Measurements from ENCODE around the gene PI4K2B. TPM values are rescaled to one million over a fixed set of nuclear protein-coding genes. Genes with fewer than 3 reads are reported as not detected.

Gene PI4K2B
- total and polyA plus RNA-seq, 2 of the 8 experiments (the other 6 are each of a cell fraction or from before 2014, with no cell fraction given) = 3.0 to 16.2 TPM

DNA sequence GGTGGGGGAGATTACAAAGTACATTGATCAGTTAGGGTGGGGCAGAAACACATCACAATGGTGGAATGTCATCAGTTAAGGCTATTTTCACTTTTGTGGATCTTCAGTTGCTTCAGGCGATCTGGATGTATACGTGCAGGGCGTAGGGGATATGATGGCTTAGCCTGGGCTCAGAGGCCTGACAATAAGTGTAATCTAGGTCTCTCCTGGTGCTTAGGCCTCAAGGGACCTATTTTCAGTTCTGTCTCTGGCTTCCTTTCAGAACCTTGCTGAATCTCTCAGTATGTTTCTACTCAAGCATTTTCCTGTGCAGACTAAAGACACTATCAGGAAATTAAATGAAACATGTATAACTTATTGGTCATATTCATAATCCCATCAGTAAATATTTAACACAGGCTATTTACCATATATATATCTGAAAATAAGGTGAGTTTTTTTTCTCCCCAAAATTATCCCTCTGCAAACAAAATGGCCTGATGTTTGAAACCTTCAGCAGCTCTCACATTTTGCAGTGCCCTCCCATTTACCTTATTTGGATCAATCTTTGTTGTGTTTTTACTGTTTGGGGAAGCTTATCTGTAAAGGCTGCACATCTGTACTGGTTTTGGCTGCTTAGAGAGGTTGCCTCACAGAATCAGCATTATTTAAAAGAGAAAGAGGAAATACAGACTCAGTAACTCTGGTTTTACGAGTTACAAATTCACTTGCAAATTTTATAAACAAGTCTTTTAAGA is 76.4 kb downstream of the PI4K2B start:
- H4K8ac ChIP-seq (ENCODE audit: extremely low read depth, insufficient read depth, low read length) = no peak overlapping the region
- peaks cover 1% of the 10 kb centered on the region; the same call in 1 of the 2 replicates for H3K23me2 ChIP-seq (ENCODE audit: low read depth, low read length)
- no peak overlapping the region for H2BK12ac ChIP-seq (ENCODE audit: low read depth, low read length)
- H3K9me3 ChIP-seq (ENCODE audit: insufficient read depth in 2 of 2, low read depth in 1 of 2, low read length in 1 of 2) = no peaks in the 10 kb centered on the region
- ChIA-PET POLR2A (ENCODE audit: partially characterized antibody) (no interaction called here), CTCF (ENCODE audit: partially characterized antibody) (interaction anchor here (0.6 to 3.6 kb wide), 5 partner anchors 11 to 357 kb away, joined by 3 to 20 read pairs (median 4); no protein-coding TSS in a partner anchor)
- no peak overlapping the region for H3K23ac ChIP-seq (ENCODE audit: insufficient read length)
- no peak overlapping the region for H3K56ac ChIP-seq (replicated peaks; ENCODE audit: insufficient read length, low read depth, low read length)
- no peak for TF ChIP-seq MAX (IDR thresholded peaks at IDR 0.05)
- TF ChIP-seq KDM5A (IDR thresholded peaks at IDR 0.05; ENCODE audit: low read length) = no peak
- TF ChIP-seq NANOG (IDR thresholded peaks at IDR 0.05; ENCODE audit: insufficient read depth, low read depth, low read length, poor library complexity, severe bottlenecking) = no peak
- TF ChIP-seq, protein P1, sequence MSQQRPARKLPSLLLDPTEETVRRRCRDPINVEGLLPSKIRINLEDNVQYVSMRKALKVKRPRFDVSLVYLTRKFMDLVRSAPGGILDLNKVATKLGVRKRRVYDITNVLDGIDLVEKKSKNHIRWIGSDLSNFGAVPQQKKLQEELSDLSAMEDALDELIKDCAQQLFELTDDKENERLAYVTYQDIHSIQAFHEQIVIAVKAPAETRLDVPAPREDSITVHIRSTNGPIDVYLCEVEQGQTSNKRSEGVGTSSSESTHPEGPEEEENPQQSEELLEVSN (IDR thresholded peaks at IDR 0.05) = no peak
- no peaks in the 10 kb centered on the region for H3K79me1 ChIP-seq (ENCODE audit: low read depth, low read length)
- H3K18ac ChIP-seq (ENCODE audit: extremely low read depth, low read length) = no peak overlapping the region
- WGBS, 2 experiments (ENCODE audit: extremely low coverage in 1 of 2, insufficient coverage in 1 of 2, insufficient read length in 1 of 2, insufficient replicate concordance in 2 of 2, low coverage in 1 of 2, low lambda C conversion rate in 2 of 2, missing lambda C conversion rate in 1 of 2) = 91% methylated on average over 4 of the region's 4 CpGs; no CpG with 5 or more reads in 1 of the 2 experiments
- H3K9ac ChIP-seq (replicated peaks in 1 of 4; ENCODE audit: extremely low read depth in 1 of 4, low read depth in 3 of 4, low read length in 3 of 4) = no peak overlapping the region
- H4K91ac ChIP-seq (replicated peaks; ENCODE audit: insufficient read length, low read length) = no peak overlapping the region
- no peak overlapping the region for H2BK15ac ChIP-seq (ENCODE audit: low read length)
- H3K36me3 ChIP-seq (ENCODE audit: control insufficient read depth in 2 of 4, insufficient read depth in 4 of 4, low read length in 3 of 4) = no peaks in the 10 kb centered on the region
- FAIRE-seq (no peak), DNase-seq (ENCODE audit: low read depth in 1 of 2, low spot score in 2 of 2) (no peak)
- no peaks in the 10 kb centered on the region for H4K20me1 ChIP-seq (replicated peaks in 1 of 2; ENCODE audit: control insufficient read depth in 1 of 2, insufficient read depth in 2 of 2, low read length in 2 of 2)
- no peak overlapping the region for H2BK20ac ChIP-seq (ENCODE audit: low read length)
- H3K4me1 ChIP-seq (replicated peaks in 1 of 4; ENCODE audit: control insufficient read depth in 3 of 4, insufficient read depth in 4 of 4, low read length in 3 of 4) = no peaks in the 10 kb centered on the region; a peak in 1 of 7 replicates
- H4K5ac ChIP-seq (ENCODE audit: insufficient read length, low read depth, low read length) = no peak overlapping the region
- no peak overlapping the region for H3K27ac ChIP-seq (ENCODE audit: low read depth, low read length)
- H3K79me2 ChIP-seq (ENCODE audit: control insufficient read depth in 1 of 2, insufficient read depth in 2 of 2, low read length in 2 of 2) = no peaks in the 10 kb centered on the region
- no peaks in the 10 kb centered on the region; a peak in 1 of 7 replicates for H3K27me3 ChIP-seq (replicated peaks in 1 of 4; ENCODE audit: control insufficient read depth in 3 of 4, extremely low read depth in 1 of 4, insufficient read depth in 3 of 4, low read length in 3 of 4)
- H3K4me2 ChIP-seq (ENCODE audit: insufficient read depth in 1 of 2, low read depth in 2 of 2, low read length in 2 of 2) = no peak overlapping the region
- H3K14ac ChIP-seq (ENCODE audit: insufficient read length) = no peak overlapping the region
- no peak overlapping the region for H2BK5ac ChIP-seq (ENCODE audit: low read depth, low read length)
- H2AK5ac ChIP-seq (ENCODE audit: low read depth, low read length) = no peak overlapping the region
- H2AFZ ChIP-seq (ENCODE audit: low read length) = no peak overlapping the region
- no peak overlapping the region for H3K4me3 ChIP-seq (ENCODE audit: extremely low read depth in 1 of 4, insufficient read depth in 2 of 4, low read depth in 3 of 4, low read length in 4 of 4)
- H2BK120ac ChIP-seq (replicated peaks; ENCODE audit: low read depth, low read length) = no peak overlapping the region
- no peak overlapping the region for H3K4ac ChIP-seq (replicated peaks; ENCODE audit: insufficient read length, low read depth, low read length)

All from H1 (cell line).